Measurements from ENCODE around the gene SLX1A.

GRCh38 chr16:30186782-30187555 is 6.7 kb upstream of the SLX1A start:
- peak; percentile 89 for TF ChIP-seq CTCF (IDR thresholded peaks at IDR 0.05)
- no peak for TF ChIP-seq EZH2 (IDR thresholded peaks at IDR 0.05; ENCODE audit: borderline replicate concordance, insufficient read depth, low read depth, low read length, poor library complexity, severe bottlenecking)
